HG03439 (cell line): ENCODE measurements around the gene LIN7B.

Source experiments
- ATAC-seq: cut with Tn5 transposase; IDR thresholded peaks from one replicate; pipeline ENCODE4 v1.9.1; 2021; ENCODE audit warnings: mild to moderate bottlenecking, moderate library complexity; ENCODE audit not compliant: unreplicated experiment

The LIN7B gene

DNA sequence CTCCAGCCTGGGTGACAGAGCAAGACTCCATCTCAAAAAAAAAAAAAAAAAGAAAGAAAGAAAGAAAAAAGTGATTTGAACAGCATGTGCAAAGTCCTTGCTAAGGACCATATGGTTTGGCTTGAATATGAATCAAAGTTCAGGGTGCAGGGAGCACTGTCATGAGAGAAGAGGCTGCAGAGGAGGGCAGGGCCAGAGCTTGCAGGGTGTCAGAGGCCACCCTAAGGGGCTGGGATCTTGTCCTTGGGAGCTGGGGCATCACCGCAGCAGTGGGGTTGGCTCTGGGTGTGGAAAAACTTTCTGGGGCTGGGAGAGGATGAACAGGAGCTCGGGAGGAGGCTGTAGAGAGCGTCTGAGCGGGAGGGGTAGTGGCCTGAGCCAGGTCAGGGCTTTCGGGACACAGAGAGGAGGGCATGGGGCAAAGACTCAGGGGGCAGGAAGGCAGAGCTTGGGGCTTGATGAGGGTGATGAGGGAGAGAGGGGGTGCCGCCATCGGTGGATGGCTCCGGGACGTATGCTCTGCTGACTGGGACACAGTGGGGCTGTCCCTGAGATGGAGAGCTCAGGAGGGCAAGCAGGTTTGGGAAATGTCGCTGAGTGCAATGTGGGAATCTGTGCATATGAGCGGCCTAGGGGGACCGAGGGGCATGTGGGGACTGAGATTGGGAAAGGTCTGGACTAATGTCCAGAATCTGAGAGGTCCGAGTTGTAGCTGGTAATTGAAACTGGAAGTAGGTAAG lies 46.5 kb downstream of the LIN7B start:
- ATAC-seq: no peak

DNA sequence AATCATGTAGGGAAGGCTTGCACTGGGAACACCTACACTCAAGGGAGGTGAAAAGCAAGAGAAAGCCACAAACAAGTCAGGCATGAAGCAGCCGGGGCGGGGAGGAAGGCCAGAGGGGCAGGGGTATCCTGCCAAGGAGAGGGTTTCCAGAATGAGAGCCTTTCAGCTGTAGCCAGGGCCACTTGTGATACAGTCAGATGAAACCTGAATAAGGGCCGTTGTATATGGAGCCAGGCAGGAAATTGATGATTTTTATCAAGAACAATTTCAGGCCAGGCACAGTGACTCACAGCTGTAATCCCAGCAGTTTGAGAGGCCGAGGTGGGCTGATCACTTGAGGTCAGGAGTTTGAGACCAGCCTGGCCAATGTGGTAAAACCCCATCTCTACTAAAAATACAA lies 47.8 kb downstream of the LIN7B start:
- no peak for ATAC-seq

DNA sequence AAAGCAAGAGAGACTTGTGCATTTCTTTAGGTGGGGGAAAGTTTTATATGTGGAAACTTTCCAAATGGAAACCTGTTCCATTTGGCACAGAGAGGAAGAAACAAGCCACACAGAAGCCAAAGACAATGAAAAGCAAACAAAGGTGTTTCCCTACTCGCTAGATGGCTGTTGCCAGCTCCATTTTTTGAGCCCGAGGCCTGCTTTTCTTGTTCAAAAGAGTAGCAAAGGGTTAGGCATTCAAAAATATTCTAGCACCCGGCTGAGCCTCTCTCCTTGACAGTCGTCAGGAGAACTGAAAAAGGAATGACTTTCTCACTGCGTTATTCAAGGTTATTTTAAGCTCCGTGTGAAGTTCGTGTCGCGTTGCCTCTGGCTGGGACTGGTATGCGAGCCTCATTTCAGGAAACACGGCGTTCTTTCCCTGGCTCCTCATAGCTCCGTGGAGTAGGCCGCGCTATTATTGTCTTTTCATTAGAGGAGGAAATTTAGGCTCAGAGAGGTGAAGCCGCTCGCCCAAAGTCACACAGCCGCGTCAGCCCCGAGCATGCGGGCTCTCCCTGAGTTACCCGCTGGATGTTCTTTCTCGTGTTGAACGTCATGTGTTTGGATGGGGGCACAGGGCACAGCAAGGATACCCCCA lies 51.1 kb downstream of the LIN7B start:
- ATAC-seq: no peak

DNA sequence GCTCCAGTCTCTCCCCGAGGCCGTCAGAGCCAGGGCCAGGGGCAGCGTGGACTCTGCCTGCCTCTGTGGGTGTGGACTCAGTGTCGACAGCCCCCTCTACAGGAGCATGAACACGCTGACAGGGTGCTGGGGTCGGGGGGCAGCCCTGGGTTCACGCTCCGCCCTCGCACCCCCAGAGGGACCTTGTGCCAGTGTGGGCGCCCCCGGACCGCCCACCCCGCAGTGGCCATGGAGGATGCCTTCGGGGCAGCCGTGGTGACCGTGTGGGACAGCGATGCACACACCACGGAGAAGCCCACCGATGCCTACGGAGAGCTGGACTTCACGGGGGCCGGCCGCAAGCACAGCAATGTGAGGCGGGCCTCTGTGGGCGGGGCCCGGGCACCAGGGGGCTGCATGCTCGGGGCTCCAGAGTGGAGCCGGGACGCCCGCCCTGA lies 51.7 kb downstream of the LIN7B start:
- ATAC-seq: no peak

DNA sequence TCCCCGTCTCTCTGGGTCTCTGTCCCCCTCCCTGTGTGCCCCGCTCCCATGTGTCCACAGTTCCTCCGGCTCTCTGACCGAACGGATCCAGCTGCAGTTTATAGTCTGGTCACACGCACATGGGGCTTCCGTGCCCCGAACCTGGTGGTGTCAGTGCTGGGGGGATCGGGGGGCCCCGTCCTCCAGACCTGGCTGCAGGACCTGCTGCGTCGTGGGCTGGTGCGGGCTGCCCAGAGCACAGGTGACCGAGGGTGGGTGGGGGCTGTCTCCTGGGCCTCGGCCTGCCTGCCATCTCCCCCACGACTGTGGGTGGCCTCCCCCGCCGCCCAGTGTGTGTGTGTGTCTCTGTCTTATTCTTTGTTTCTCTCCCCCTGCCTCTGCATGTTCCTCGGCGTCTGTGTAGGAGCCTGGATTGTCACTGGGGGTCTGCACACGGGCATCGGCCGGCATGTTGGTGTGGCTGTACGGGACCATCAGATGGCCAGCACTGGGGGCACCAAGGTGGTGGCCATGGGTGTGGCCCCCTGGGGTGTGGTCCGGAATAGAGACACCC lies 53.8 kb downstream of the LIN7B start:
- no peak for ATAC-seq
